Activated CD4-positive, alpha-beta T cell treated with anti-CD3 and anti-CD28 coated beads for 1 hour (primary cell): ENCODE measurements around the gene SCO2.

Source experiments
- DNase-seq: peaks from one replicate; pipeline ENCODE4 v3.0.0-alpha.2; 2020

Gene SCO2

GRCh38 chr22:50473855-50474671 is 51.3 kb downstream of the SCO2 start:
- no peak for DNase-seq
